Adipocyte (in vitro differentiated cells): ENCODE results near the gene MUTYH.
"Not testable (repeated sequence)": the region's sequence is repeated elsewhere in the genome, so short reads cannot be mapped to it uniquely, and the experiment has no call there.

Experiments used
- DNase-seq: peaks from one replicate; pipeline ENCODE4 v3.0.0-alpha.2; 2015; ENCODE audit warnings: low read depth
- H3K27me3 ChIP-seq: replicated peaks from 2 replicates; pipeline ENCODE4 v1.7.0; 2013; ENCODE audit warnings: mild to moderate bottlenecking, low read length, moderate library complexity; ENCODE audit not compliant: control insufficient read depth, insufficient read depth
- H3K36me3 ChIP-seq: 2 replicates; pipeline ENCODE4 v1.7.0; 2013; ENCODE audit warnings: low read length, mild to moderate bottlenecking, moderate library complexity; ENCODE audit not compliant: control insufficient read depth, insufficient read depth, severe bottlenecking
- H3K4me1 ChIP-seq: 2 replicates; pipeline ENCODE4 v1.7.0; 2013; ENCODE audit warnings: mild to moderate bottlenecking, low read length, moderate library complexity; ENCODE audit not compliant: control insufficient read depth, insufficient read depth
- H3K4me3 ChIP-seq: 2 replicates; pipeline ENCODE4 v1.7.0; 2013; ENCODE audit warnings: mild to moderate bottlenecking, low read length, moderate library complexity
- H3K9ac ChIP-seq: 2 replicates; pipeline ENCODE4 v1.7.0; 2013; ENCODE audit warnings: mild to moderate bottlenecking, low read length, moderate library complexity
- H3K9me3 ChIP-seq: 2 replicates; pipeline ENCODE4 v1.7.0; 2013; ENCODE audit warnings: mild to moderate bottlenecking, low read length, moderate library complexity; ENCODE audit not compliant: control insufficient read depth

MUTYH gene

DNA sequence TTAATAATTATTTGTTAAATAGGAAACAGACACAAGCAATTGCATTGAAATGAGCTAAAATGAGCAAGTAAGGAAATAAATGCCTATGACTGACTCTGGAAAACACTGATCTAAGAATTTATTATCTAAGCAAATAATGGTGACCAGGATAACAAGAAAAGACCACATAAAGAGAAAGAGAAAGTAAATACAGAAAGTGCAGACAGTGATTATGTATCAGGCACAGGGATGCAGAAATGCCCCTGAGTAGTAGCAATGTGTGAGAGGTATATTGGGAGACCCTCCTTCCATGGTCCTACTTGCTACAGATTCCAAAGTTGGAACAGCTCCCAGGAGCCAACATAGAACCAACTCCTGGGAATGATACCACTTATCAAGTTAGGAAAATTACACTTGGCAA, 33.3 kb upstream of the MUTYH start:
- DNase-seq, result no peak
- Histone ChIP-seq H3K4me1 (no peaks in the 10 kb centered on the region), H3K9me3 (no peaks in the 10 kb centered on the region), H3K9ac (no peak overlapping the region), H3K36me3 (no peaks in the 10 kb centered on the region), H3K4me3 (no peak overlapping the region), H3K27me3 (no peaks in the 10 kb centered on the region)

DNA sequence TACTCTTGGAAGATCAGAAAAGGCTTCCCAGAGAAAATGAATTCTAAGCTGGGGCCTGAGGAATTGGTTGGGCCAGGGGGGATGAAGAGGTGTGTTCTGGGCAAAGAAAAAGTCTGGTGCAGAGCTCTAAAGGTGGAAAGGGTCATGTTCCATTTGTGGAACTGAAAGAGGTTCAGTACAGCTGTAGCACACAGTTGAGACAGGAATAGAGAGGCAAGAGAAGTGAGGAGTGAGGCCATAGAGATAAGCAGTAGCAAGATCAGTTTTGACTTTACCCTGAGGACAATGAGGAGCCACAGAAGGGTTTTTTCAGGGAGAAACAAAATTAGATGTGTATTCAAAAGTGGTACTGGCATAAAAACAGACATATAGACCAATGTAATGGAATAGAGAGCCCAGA, 30.3 kb upstream of the MUTYH start:
- H3K4me1 ChIP-seq, result no peaks in the 10 kb centered on the region
- no peaks in the 10 kb centered on the region for H3K36me3 ChIP-seq
- no peak for DNase-seq
- H3K9me3 ChIP-seq, result no peaks in the 10 kb centered on the region
- H3K4me3 ChIP-seq, result no peak overlapping the region
- H3K9ac ChIP-seq, result no peak overlapping the region
- H3K27me3 ChIP-seq, result no peaks in the 10 kb centered on the region

DNA sequence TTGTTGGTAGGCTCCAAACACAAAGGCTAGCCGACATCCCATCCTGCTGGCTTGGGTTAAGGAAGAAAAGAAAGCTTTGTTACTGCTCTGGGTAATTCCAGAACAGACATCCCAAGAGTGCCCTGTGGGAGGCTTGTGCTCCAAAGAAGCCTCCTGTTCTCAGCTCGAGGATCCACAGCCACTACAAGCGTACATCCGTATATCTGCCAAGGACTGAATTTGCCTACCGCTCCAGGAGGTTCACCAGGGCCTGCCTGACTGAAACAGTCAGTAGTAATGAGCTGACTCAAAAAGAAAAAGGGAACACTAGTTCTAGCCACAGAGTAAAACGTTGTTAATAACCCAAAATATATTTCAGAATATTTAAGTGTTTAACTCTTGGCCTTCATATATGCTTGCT, 24.8 kb upstream of the MUTYH start:
- no peak for DNase-seq
- no peak overlapping the region for H3K9ac ChIP-seq
- no peak overlapping the region for H3K4me3 ChIP-seq
- no peaks in the 10 kb centered on the region for H3K36me3 ChIP-seq
- no peaks in the 10 kb centered on the region for H3K9me3 ChIP-seq
- no peaks in the 10 kb centered on the region for H3K27me3 ChIP-seq
- H3K4me1 ChIP-seq, result peaks cover 14% of the 10 kb centered on the region

DNA sequence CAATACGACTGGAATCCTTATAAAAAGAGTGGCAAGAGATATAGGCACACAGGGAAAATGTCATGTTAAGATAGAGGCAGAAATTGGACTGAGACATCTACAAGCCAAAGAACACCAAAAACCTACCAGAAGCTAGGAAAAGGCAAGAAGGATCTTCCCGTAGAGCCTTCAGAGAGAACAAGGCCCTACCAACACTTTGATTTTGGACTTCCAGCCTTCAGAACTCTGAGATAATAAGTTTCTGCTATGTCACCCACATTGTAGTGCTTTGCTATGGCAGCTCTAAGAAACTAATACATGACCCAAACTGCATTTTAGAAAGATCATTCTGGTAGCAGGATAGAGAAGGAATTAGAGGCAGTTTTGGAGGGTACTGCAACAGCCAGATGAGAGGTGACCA, 24.1 kb upstream of the MUTYH start:
- no peak for DNase-seq
- Histone ChIP-seq H3K27me3 (no peaks in the 10 kb centered on the region), H3K4me1 (peaks cover 16% of the 10 kb centered on the region), H3K36me3 (no peaks in the 10 kb centered on the region), H3K4me3 (no peak overlapping the region), H3K9ac (no peak overlapping the region), H3K9me3 (no peaks in the 10 kb centered on the region)

DNA sequence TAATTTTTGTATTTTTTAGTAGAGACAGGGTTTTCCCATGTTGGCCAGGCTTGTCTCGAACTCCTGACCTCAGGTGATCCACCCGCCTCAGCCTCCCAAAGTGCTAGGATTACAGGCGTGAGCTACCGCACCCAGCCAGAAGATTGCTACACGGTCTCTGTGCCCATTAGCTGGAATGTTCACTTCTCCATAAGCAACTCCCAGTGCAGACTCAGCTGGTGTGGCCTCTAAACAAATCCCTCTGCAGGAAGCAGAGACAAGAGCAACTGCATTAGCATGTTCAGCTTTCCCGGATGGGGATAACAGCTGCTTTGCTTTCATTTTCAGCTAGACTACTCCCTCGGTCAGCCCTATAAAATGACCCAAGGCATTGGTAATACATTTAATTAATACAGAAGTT, 20.7 kb upstream of the MUTYH start:
- not testable (repeated sequence) for H3K36me3 ChIP-seq, H3K9me3 ChIP-seq, H3K27me3 ChIP-seq
- peak overlapping the region; percentile 56 for H3K9ac ChIP-seq
- peak overlapping the region; percentile 76 for H3K4me3 ChIP-seq
- DNase-seq, result peak; percentile 71
- peaks cover 16% of the 10 kb centered on the region for H3K4me1 ChIP-seq

DNA sequence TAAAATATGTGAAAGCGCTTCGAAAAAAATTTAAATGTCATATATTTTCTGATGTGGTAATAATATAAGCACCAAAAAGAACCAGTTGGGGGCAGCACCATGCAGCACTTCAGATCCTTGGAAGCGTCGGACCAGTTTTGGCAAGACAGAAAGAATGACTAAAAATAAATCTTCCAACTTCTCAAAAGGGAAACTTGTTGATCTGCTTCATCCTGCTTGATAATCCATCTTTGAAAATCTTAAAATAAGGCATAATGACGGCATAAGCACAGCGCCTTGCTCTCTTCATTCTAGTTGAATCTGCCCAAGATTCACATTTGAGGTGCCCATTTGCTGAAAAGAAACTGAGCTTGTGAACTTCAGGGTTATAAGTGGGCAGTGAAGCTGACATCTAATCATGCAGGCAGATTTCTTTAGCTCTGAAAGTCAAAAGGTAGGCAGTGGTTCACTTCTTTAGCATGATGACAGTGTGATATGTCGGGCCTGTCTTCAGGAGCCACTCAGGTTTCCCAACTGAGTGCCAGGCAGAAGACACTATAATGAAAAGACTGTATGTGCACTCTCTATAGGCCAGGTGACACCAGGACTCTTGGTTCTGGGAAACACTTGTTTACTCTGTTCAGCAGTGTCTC, 19.8 kb upstream of the MUTYH start:
- H3K27me3 ChIP-seq, result no peaks in the 10 kb centered on the region
- H3K36me3 ChIP-seq, result no peaks in the 10 kb centered on the region
- peak; percentile 92 for DNase-seq
- H3K9ac ChIP-seq, result peak overlapping the region; percentile 56
- H3K4me3 ChIP-seq, result no peak overlapping the region
- H3K9me3 ChIP-seq, result no peaks in the 10 kb centered on the region
- peaks cover 16% of the 10 kb centered on the region for H3K4me1 ChIP-seq

DNA sequence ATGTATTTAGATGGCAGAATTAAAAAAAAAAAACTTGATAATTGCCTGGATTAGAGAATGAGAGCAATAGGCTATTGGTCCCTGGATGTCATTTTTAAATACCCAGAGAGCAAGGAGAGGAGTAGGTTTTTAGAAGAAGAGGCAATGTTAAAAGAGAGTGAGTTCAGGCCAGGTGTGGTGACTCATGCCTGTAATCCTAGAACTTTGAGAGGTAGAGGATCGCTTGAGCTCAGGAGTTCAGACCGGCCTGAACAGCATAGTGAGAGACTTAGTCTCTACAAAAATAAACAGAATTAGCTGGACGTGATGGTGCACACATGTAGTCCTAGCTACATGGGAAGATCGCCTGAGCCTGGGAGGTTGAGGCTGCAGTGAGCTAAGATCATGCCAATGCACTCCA, 15.9 kb upstream of the MUTYH start:
- Histone ChIP-seq H3K9ac (no peak overlapping the region), H3K9me3 (no peaks in the 10 kb centered on the region), H3K4me1 (peaks cover 13% of the 10 kb centered on the region), H3K4me3 (no peak overlapping the region), H3K36me3 (no peaks in the 10 kb centered on the region), H3K27me3 (no peaks in the 10 kb centered on the region)
- no peak for DNase-seq

DNA sequence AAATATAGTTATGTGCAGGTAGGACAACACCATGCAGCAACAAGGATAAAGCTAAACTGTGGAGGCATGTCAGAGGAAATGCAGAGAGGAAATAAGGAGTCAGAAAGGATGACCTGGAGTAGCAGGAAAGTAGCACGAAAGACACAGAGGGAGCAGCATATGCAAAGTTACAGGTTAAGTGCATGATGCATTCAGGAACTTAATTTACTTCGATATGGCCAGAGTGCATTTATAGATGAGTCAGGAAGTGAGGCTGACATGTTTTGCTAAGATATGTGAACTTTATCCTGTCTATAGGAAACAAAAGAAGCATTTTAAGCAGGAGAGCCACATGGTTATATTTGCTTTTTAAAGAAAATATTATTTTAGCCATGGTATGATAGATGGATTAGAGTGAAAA, 15.4 kb upstream of the MUTYH start:
- Histone ChIP-seq H3K36me3 (no peaks in the 10 kb centered on the region), H3K27me3 (no peaks in the 10 kb centered on the region), H3K4me3 (no peak overlapping the region), H3K4me1 (peaks cover 9% of the 10 kb centered on the region), H3K9ac (no peak overlapping the region), H3K9me3 (no peaks in the 10 kb centered on the region)
- DNase-seq, result no peak

DNA sequence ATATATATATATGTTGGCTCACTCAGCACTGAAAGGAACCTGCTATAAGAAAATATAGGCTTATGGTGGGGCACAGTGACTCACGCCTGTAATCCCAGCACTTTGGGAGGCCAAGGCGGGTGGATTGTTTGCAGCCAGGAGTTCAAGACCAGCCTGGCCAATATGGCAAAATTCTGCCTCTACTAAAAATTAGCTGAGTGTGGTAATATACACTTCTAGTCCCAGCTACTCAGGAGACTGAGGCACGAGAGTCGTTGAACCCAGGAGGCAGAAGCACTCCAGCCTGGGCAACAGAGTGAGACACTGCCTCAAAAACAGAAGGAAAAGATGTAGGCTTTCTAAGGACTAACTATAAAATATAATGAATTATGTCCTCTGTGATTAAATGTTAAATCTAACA, 14.6 kb upstream of the MUTYH start:
- no peaks in the 10 kb centered on the region for H3K36me3 ChIP-seq
- no peak overlapping the region for H3K9ac ChIP-seq
- H3K9me3 ChIP-seq, result no peaks in the 10 kb centered on the region
- no peak overlapping the region for H3K4me3 ChIP-seq
- no peak for DNase-seq
- H3K4me1 ChIP-seq, result peaks cover under 1% of the 10 kb centered on the region
- H3K27me3 ChIP-seq, result no peaks in the 10 kb centered on the region

DNA sequence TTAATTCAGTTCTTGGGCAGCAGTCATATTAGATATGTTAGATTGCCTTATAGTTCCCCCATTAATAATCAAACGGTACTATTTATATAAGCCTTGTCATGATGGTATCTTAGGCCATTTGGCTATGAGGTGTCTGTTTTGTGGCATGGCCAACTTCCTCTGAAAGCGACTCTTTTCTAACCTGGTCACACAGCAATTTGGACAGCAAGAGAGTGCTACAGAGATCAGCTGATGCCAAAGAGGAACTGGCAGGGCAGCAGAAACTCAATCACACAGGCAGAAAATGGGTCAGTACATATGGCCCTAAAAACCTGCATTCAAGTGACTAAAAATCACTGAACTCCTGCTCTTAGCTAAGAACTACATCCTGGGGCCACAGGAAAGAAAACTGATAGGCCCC, 13.4 kb upstream of the MUTYH start:
- no peak for DNase-seq

DNA sequence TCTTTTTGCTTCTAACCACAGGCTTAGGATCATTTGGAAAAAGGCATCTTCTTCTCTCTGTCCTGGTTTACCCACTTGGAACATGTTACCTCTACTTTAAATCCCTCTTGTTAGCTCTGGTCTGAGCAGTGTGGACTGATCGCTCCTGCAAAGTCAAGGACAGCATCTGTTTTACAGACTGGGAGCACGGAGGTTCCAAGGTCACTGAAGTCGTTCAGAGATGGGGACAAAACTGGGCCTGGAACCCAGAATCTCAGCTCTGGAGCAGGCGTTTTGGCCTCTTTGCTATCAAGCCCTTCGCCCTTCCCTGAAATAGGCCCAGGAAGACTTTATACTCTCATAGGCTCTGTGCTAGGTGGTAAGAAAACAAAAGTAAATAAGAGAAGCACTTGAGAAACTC, 11.3 kb upstream of the MUTYH start:
- DNase-seq, result no peak
- Histone ChIP-seq H3K9me3 (no peaks in the 10 kb centered on the region), H3K27me3 (no peaks in the 10 kb centered on the region), H3K36me3 (no peaks in the 10 kb centered on the region), H3K4me3 (no peak overlapping the region), H3K9ac (no peak overlapping the region), H3K4me1 (peaks cover 14% of the 10 kb centered on the region)

More for the DNA sequence above, 13.4 kb upstream of the MUTYH start:
- Histone ChIP-seq H3K36me3 (no peaks in the 10 kb centered on the region), H3K4me1 (peaks cover 6% of the 10 kb centered on the region), H3K27me3 (no peaks in the 10 kb centered on the region), H3K4me3 (no peak overlapping the region), H3K9me3 (no peaks in the 10 kb centered on the region), H3K9ac (no peak overlapping the region)

DNA sequence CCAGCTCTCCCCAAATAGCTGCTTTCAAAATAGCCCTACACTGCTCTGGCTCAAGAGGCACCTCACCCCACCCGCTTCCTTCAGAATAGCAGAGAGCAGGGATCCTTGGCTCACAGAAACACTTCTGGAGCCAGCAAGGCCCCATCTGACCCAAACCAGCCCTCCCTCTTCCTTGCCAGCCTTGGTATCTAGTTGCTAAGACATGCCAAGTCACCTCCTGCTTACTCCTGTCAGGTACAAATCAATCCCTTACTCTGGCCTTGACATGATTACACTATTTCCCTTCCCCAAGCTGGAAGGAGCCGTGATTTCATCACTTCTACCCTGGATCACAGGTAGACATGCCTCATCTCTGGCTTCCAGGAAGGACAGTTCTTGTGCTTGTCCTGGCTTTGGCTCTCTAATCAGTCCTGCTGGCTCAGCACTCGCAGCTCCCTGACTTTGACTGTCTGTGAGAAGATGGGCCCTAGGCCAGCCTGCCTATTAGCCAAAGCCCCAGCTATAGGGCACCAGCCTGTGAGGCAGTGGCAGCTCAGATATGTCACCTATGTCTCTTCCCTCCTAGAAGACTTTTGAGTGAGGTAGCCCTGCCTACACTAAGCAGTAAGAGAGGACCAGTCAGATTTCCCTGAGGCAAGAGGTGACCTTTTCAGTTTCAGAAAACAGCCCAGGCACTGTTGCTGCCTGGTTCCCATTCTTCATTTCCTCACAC, 8.9 kb upstream of the MUTYH start:
- Histone ChIP-seq H3K4me1 (peaks cover 14% of the 10 kb centered on the region), H3K9ac (no peak overlapping the region), H3K9me3 (no peaks in the 10 kb centered on the region), H3K36me3 (peaks cover 16% of the 10 kb centered on the region), H3K27me3 (no peaks in the 10 kb centered on the region), H3K4me3 (no peak overlapping the region)
- DNase-seq, result peak; percentile 41
